Tibial nerve (tissue), 4 donors: ENCODE results near the gene MYO5A. TPM values are rescaled to one million over a fixed set of nuclear protein-coding genes. Genes with fewer than 3 reads are reported as not detected.
"Not testable (repeated sequence)": the region's sequence is repeated elsewhere in the genome, so short reads cannot be mapped to it uniquely, and the experiment has no call there.

ENCODE experiments used
- DNase-seq, 2 donors: peaks; one replicate each; pipeline ENCODE4 v3.0.0-alpha.2; 2019; ENCODE audit warnings: low spot score in 2 of 2
- H3K27ac ChIP-seq, 4 donors: fragments of 200-600 bp; sonication (generic) in 3 of 4; one replicate each; pipeline ENCODE4 v1.5.1; 2017 to 2019; ENCODE audit warnings: mild to moderate bottlenecking in 1 of 4
- H3K27me3 ChIP-seq, 2 donors: fragments of 200-600 bp; sonication (generic) in 1 of 2; one replicate each; pipeline versions ENCODE4 v1.5.1 to v1.6.0; 2017 to 2019
- H3K36me3 ChIP-seq, 3 donors: fragments of 200-600 bp; sonication (generic); one replicate each; pipeline ENCODE4 v1.5.1; 2018 to 2019
- H3K4me1 ChIP-seq, 4 donors: fragments of 200-600 bp; sonication (generic) in 3 of 4; one replicate each; pipeline ENCODE4 v1.5.1; 2017 to 2019
- H3K4me3 ChIP-seq, 4 donors: fragments of 200-600 bp; sonication (generic) in 3 of 4; one replicate each; pipeline ENCODE4 v1.5.1; 2017 to 2019; ENCODE audit warnings: mild to moderate bottlenecking in 1 of 4, moderate library complexity in 1 of 4
- H3K9me3 ChIP-seq, 4 donors: fragments of 200-600 bp; sonication (generic) in 3 of 4; one replicate each; pipeline ENCODE4 v1.5.1; 2017 to 2019
- EP300 ChIP-seq, 2 donors: sonication (generic); formaldehyde crosslinking; IDR thresholded peaks; one replicate each; pipeline ENCODE4 v1.6.1; 2017; ENCODE audit warnings: antibody characterized with exemption in 2 of 2, mild to moderate bottlenecking in 1 of 2
- POLR2A ChIP-seq, 2 donors: fragments of 450-650 bp; IDR thresholded peaks; one replicate each; pipeline ENCODE4 v1.6.1; 2017; ENCODE audit warnings: antibody characterized with exemption in 2 of 2, mild to moderate bottlenecking in 2 of 2, moderate library complexity in 2 of 2
- WGBS, 2 donors: methylation state at CpG; one replicate each; pipeline ENCODE4 v1.1.5; 2018; 5-methylcytosine and 5-hydroxymethylcytosine counted together
- total RNA-seq, 4 donors: library from RNA; depleted of rRNA; stranded (reverse); fragments of >200 nt; gene quantifications; one replicate each; pipeline ENCODE4 v1.1.0, GENCODE V29; 2016
- TF ChIP-seq, protein P1 (sequence below), 5 experiments: fragments of 200-600 bp in 3 of 5; fragments of 450-650 bp in 2 of 5; sonication (generic) in 3 of 5; IDR thresholded peaks; one replicate each; pipeline ENCODE4 v1.5.1; 2016 to 2019; ENCODE audit warnings: antibody characterized with exemption in 5 of 5, mild to moderate bottlenecking in 3 of 5, moderate library complexity in 2 of 5

Gene MYO5A
- total RNA-seq, 4 donors from 2014 or later = 38.7 to 101 (median 46.9) TPM

DNA sequence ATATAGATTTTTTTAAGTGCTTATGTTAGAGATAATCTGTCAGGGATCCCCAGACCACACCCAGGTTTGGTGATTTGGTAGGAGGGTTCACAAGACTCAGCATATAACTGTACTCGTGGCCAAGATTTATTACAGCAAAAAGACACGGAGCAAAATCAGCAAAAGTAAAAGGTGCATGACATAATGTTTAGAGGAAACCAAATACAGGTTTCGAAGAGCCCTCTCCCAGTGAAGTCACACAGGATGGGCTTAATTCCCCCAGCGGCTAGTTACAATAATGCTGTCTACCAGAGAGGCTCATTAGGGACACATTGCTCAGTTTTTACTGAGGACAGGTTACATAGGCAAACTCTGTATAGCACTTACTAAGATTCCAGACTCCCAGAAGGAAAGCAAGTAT, 36.5 kb downstream of the MYO5A start:
- no peak overlapping the region for H3K4me3 ChIP-seq
- TF ChIP-seq, protein P1, sequence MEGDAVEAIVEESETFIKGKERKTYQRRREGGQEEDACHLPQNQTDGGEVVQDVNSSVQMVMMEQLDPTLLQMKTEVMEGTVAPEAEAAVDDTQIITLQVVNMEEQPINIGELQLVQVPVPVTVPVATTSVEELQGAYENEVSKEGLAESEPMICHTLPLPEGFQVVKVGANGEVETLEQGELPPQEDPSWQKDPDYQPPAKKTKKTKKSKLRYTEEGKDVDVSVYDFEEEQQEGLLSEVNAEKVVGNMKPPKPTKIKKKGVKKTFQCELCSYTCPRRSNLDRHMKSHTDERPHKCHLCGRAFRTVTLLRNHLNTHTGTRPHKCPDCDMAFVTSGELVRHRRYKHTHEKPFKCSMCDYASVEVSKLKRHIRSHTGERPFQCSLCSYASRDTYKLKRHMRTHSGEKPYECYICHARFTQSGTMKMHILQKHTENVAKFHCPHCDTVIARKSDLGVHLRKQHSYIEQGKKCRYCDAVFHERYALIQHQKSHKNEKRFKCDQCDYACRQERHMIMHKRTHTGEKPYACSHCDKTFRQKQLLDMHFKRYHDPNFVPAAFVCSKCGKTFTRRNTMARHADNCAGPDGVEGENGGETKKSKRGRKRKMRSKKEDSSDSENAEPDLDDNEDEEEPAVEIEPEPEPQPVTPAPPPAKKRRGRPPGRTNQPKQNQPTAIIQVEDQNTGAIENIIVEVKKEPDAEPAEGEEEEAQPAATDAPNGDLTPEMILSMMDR (IDR thresholded peaks at IDR 0.05) = no peak
- no peak for TF ChIP-seq POLR2A (IDR thresholded peaks at IDR 0.05)
- no peak for TF ChIP-seq EP300 (IDR thresholded peaks at IDR 0.05)
- peaks cover 0 to 33% (median 0%) of the 10 kb centered on the region in 4 donors for H3K4me1 ChIP-seq
- WGBS, 2 donors = 77 to 78% methylated on average over 4 of the region's 4 CpGs
- DNase-seq = no peak
- no peaks in the 10 kb centered on the region for H3K36me3 ChIP-seq
- no peak overlapping the region for H3K27ac ChIP-seq
- no peaks in the 10 kb centered on the region for H3K27me3 ChIP-seq
- H3K9me3 ChIP-seq = no peaks in the 10 kb centered on the region

GRCh38 chr15:52491472-52491871, 37.2 kb downstream of the MYO5A start:
- H3K36me3 ChIP-seq = no peaks in the 10 kb centered on the region
- TF ChIP-seq, protein P1 (IDR thresholded peaks at IDR 0.05) = no peak
- TF ChIP-seq POLR2A (IDR thresholded peaks at IDR 0.05) (no peak), EP300 (IDR thresholded peaks at IDR 0.05) (no peak)

DNA sequence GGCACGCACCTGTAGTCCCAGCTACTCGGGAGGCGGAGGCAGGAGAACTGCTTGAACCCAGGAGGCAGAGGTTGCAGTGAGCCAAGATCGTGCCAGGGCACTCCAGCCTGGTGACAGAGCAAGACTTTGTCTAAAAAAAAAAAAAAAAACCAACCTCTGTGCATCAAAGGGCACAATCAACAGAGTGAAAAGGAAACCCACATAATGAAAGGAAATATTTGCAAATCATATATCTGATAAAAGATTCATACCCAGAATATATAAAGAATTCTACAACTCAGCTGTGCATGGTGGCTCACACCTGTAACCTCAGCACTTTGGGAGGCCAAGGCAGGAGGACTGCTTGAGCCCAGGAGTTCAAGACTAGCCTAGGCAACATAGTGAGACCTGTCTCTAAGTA, 39.2 kb downstream of the MYO5A start:
- DNase-seq, H3K27ac ChIP-seq, H3K9me3 ChIP-seq, H3K4me3 ChIP-seq, H3K27me3 ChIP-seq, H3K36me3 ChIP-seq: not testable (repeated sequence)
- WGBS, 2 donors = 91% methylated on average over 4 of the region's 4 CpGs
- peaks cover 0 to 41% (median 0%) of the 10 kb centered on the region in 4 donors for H3K4me1 ChIP-seq

More at GRCh38 chr15:52491472-52491871, 37.2 kb downstream of the MYO5A start:
- Histone ChIP-seq H3K4me1 (peaks cover 0 to 31% (median 0%) of the 10 kb centered on the region in 4 donors), H3K27ac (no peak overlapping the region), H3K4me3 (no peak overlapping the region), H3K9me3 (no peaks in the 10 kb centered on the region), H3K27me3 (no peaks in the 10 kb centered on the region)
- DNase-seq = no peak
- WGBS, 2 donors = 58 to 73% methylated on average over 4 of the region's 4 CpGs

GRCh38 chr15:52488830-52489229, 39.9 kb downstream of the MYO5A start:
- TF ChIP-seq, protein P1 (IDR thresholded peaks at IDR 0.05) = no peak
- TF ChIP-seq POLR2A (IDR thresholded peaks at IDR 0.05) = no peak
- no peak for TF ChIP-seq EP300 (IDR thresholded peaks at IDR 0.05)
- H3K9me3 ChIP-seq = no peaks in the 10 kb centered on the region
- WGBS, 2 donors = 58 to 71% methylated on average over 2 of the region's 2 CpGs
- H3K36me3 ChIP-seq = no peaks in the 10 kb centered on the region
- DNase-seq = no peak
- no peaks in the 10 kb centered on the region for H3K27me3 ChIP-seq
- H3K4me1 ChIP-seq = peaks cover 0 to 47% (median 2%) of the 10 kb centered on the region in 4 donors
- H3K4me3 ChIP-seq = no peak overlapping the region
- no peak overlapping the region for H3K27ac ChIP-seq

DNA sequence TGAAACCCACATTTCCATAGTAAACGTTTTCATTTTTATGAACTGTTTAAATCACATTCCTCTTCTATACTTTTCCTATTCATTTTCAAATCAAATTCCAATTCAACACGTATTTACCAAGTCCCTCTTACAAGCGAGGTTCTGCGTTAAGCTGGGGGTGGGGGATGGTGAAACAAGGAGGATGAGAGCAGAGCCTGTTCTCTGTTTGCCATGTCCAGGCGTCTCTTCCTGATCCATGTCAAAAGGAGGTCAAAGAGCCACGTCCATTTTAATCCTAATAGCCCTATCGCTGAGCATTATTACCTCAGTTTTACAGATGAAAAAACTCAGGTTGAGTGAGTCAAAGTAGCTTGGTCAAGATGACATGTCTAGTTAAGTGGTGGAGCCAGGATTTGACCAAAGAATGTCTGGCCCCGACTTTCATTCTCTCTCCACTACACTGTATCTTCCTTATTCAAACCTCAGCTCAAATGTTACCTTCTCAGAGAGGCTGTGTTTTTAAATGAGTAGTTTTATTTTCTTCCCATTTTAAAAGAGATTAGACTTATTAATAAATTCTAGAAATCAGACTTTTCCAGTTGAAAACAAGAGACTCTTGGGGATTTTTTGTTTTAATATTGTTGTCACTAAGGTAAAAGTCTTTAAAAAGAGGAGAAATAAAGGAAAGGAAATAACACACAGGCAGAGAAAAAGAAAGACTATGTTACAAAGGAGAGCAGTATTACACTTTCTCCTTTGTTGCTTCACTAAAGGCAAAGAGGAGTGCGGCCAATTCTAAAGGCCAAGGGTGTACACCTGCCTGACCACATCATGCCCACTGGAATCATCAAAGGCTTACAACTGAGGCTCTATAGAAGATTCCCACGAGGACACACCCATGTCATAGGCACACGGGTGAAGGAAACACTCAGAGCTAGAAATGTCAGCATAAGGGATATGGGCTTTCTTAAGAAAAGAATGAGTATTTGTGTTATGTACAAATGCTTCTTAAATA, 42.4 kb downstream of the MYO5A start:
- 41 to 48% methylated on average over 11 of the region's 11 CpGs for WGBS, 2 donors
- no peak overlapping the region for H3K27ac ChIP-seq
- H3K27me3 ChIP-seq = no peaks in the 10 kb centered on the region
- no peaks in the 10 kb centered on the region for H3K9me3 ChIP-seq
- DNase-seq = no peak
- H3K4me1 ChIP-seq = peaks cover 0 to 62% (median 17%) of the 10 kb centered on the region in 4 donors
- H3K36me3 ChIP-seq = no peaks in the 10 kb centered on the region
- H3K4me3 ChIP-seq = no peak overlapping the region
- TF ChIP-seq, protein P1 (IDR thresholded peaks at IDR 0.05) = no peak
- no peak for TF ChIP-seq POLR2A (IDR thresholded peaks at IDR 0.05)
- no peak for TF ChIP-seq EP300 (IDR thresholded peaks at IDR 0.05)
